ENCODE results near the gene CNR2. TPM values are rescaled to one million over a fixed set of nuclear protein-coding genes. Genes with fewer than 3 reads are reported as not detected.

The CNR2 gene
- total and polyA plus RNA-seq, 9 donors = 0.03 to 0.11 (median 0.10) TPM; not detected in 6

GRCh38 chr1:23824711-23825075, 88.5 kb downstream of the CNR2 start:
- Histone ChIP-seq H3K9me3 (no peaks in the 10 kb centered on the region), H3K27me3 (no peaks in the 10 kb centered on the region), H3K27ac (peak overlapping the region; percentile 75 to 90), H3K4me3 (peak overlapping the region; percentile 74), H3K36me3 (no peaks in the 10 kb centered on the region), H3K4me1 (ENCODE audit: insufficient read depth) (peaks cover 3% of the 10 kb centered on the region)
- intact Hi-C loops (cut with DNase I) = no loop called here
- TF ChIP-seq CTCF (IDR thresholded peaks at IDR 0.05) (no peak), EP300 (IDR thresholded peaks at IDR 0.05) (no peak), POLR2A (IDR thresholded peaks at IDR 0.05) (no peak)
- 1 to 2% (median 1%) methylated on average over 8 of the region's 8 CpGs for WGBS, 3 donors
- DNase-seq = no peak

- Histone ChIP-seq H3K27me3 (no peaks in the 10 kb centered on the region), H3K36me3 (no peaks in the 10 kb centered on the region), H3K4me3 (no peak overlapping the region), H3K27ac (no peak overlapping the region), H3K9me3 (no peaks in the 10 kb centered on the region), H3K4me1 (ENCODE audit: insufficient read depth) (peaks cover 3% of the 10 kb centered on the region)
- intact Hi-C loops (cut with DNase I) = no loop called here
- TF ChIP-seq POLR2A (IDR thresholded peaks at IDR 0.05) (no peak), EP300 (IDR thresholded peaks at IDR 0.05) (no peak)
- no peak for DNase-seq
- 84 to 87% (median 86%) methylated on average over 7 of the region's 7 CpGs for WGBS, 3 donors
These were observed 89.4 kb downstream of the CNR2 start for GRCh38 chr1:23823767-23824166.

MicroRNAs encoded within 50 kb of the gene (microRNA counts, 767-probe panel; counts per million panel counts)
- microRNA hsa-miR-378f = 530 counts per million, percentile 78 among the panel's probes with 10 or more counts

Small RNA genes within 50 kb of the gene (microRNA-seq; reads per million reads assigned to microRNA genes)
- 0 reads per million in 3 donors for gene MIR378F

Small RNA genes within 50 kb of the gene (small RNA-seq; reads per million reads assigned to genes)
- gene MIR378F = not detected

Other genes starting within 250 kb of the CNR2 start
- 1,000 to 10,000 TPM; 1,656 to 2,751 (median 1,969) TPM for gene RPL11, start 221.6 kb downstream of the CNR2 start, total RNA-seq
- gene RPL11, start 221.6 kb downstream of the CNR2 start, polyA plus RNA-seq = 1,000 to 10,000 TPM; 4,158 to 5,066 TPM
- gene ELOA, start 169.9 kb downstream of the CNR2 start, total RNA-seq = 10 to 100 TPM; 17.8 to 38.0 (median 27.3) TPM
- 10 to 100 TPM; 13.0 to 29.8 TPM for gene ELOA, start 169.9 kb downstream of the CNR2 start, polyA plus RNA-seq
- 10 to 100 TPM; 39.9 to 46.5 (median 42.7) TPM for gene PITHD1, start 134.9 kb downstream of the CNR2 start, total RNA-seq
- gene PITHD1, start 134.9 kb downstream of the CNR2 start, polyA plus RNA-seq = 10 to 100 TPM; 43.4 to 55.0 TPM
- 10 to 100 TPM; 16.5 to 33.2 (median 27.3) TPM for gene LYPLA2, start 122.2 kb downstream of the CNR2 start, total RNA-seq
- gene LYPLA2, start 122.2 kb downstream of the CNR2 start, polyA plus RNA-seq = 10 to 100 TPM in 1 of 2 donors, 1 to 10 TPM in 1; 8.5 to 23.4 TPM
- 10 to 100 TPM; 10.1 to 17.7 (median 13.4) TPM for gene GALE, start 112.6 kb downstream of the CNR2 start, total RNA-seq
- 10 to 100 TPM in 1 of 2 donors, 1 to 10 TPM in 1; 3.2 to 11.5 TPM for gene GALE, start 112.6 kb downstream of the CNR2 start, polyA plus RNA-seq
- gene HMGCL, start 87.9 kb downstream of the CNR2 start, total RNA-seq = 10 to 100 TPM; 14.3 to 31.7 (median 25.2) TPM
- 10 to 100 TPM; 28.7 to 41.4 TPM for gene HMGCL, start 87.9 kb downstream of the CNR2 start, polyA plus RNA-seq
- gene FUCA1, start 45.1 kb downstream of the CNR2 start, total RNA-seq = 10 to 100 TPM; 21.7 to 66.1 (median 25.6) TPM
- gene FUCA1, start 45.1 kb downstream of the CNR2 start, polyA plus RNA-seq = 100 to 1,000 TPM in 1 of 2 donors, 10 to 100 TPM in 1; 25.0 to 112 TPM
- gene PNRC2, start 46.5 kb upstream of the CNR2 start, total RNA-seq = 100 to 1,000 TPM in 3 of 7 donors, 10 to 100 TPM in 4; 72.5 to 121 (median 99.0) TPM
- 100 to 1,000 TPM in 1 of 2 donors, 10 to 100 TPM in 1; 92.4 to 119 TPM for gene PNRC2, start 46.5 kb upstream of the CNR2 start, polyA plus RNA-seq
- gene SRSF10, start 67.0 kb upstream of the CNR2 start, total RNA-seq = 100 to 1,000 TPM in 3 of 7 donors, 10 to 100 TPM in 4; 86.4 to 130 (median 99.1) TPM
- 10 to 100 TPM; 57.1 to 99.8 TPM for gene SRSF10, start 67.0 kb upstream of the CNR2 start, polyA plus RNA-seq
- under 1 TPM; 0.08 to 0.60 (median 0.27) TPM for gene MYOM3, start 198.8 kb upstream of the CNR2 start, total RNA-seq
- 1 to 10 TPM in 1 of 2 donors, under 1 TPM in 1; 0.22 to 1.2 TPM for gene MYOM3, start 198.8 kb upstream of the CNR2 start, polyA plus RNA-seq
- gene IL22RA1, start 229.8 kb upstream of the CNR2 start, total RNA-seq = under 1 TPM in 6 of 7 donors, not detected in 1; 0.07 to 0.74 (median 0.38) TPM
- 1 to 10 TPM in 1 of 2 donors, under 1 TPM in 1; 0.16 to 1.5 TPM for gene IL22RA1, start 229.8 kb upstream of the CNR2 start, polyA plus RNA-seq